ENCODE data around the gene DOHH.

DOHH gene

GRCh38 chr19:3496392-3497273 lies 3.8 kb downstream of the DOHH start:
- H3K4me3 ChIP-seq (ENCODE audit: low read depth, low read length), result no peak overlapping the region
- TF ChIP-seq MAX (IDR thresholded peaks at IDR 0.05; ENCODE audit: low read depth, low read length) (no peak), MYC (IDR thresholded peaks at IDR 0.05; ENCODE audit: low read depth, low read length) (no peak), POLR2A (IDR thresholded peaks at IDR 0.05; ENCODE audit: extremely low read depth, insufficient read length) (no peak)
- TF ChIP-seq, protein P1, sequence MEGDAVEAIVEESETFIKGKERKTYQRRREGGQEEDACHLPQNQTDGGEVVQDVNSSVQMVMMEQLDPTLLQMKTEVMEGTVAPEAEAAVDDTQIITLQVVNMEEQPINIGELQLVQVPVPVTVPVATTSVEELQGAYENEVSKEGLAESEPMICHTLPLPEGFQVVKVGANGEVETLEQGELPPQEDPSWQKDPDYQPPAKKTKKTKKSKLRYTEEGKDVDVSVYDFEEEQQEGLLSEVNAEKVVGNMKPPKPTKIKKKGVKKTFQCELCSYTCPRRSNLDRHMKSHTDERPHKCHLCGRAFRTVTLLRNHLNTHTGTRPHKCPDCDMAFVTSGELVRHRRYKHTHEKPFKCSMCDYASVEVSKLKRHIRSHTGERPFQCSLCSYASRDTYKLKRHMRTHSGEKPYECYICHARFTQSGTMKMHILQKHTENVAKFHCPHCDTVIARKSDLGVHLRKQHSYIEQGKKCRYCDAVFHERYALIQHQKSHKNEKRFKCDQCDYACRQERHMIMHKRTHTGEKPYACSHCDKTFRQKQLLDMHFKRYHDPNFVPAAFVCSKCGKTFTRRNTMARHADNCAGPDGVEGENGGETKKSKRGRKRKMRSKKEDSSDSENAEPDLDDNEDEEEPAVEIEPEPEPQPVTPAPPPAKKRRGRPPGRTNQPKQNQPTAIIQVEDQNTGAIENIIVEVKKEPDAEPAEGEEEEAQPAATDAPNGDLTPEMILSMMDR (IDR thresholded peaks at IDR 0.05; ENCODE audit: low read depth, low read length), result no peak
- DNase-seq (ENCODE audit: low read depth), result no peak

GRCh38 chr19:3494559-3494958 lies 5.9 kb downstream of the DOHH start:
- no peak for DNase-seq (ENCODE audit: low read depth)
- TF ChIP-seq MYC (IDR thresholded peaks at IDR 0.05; ENCODE audit: low read depth, low read length) (no peak), MAX (IDR thresholded peaks at IDR 0.05; ENCODE audit: low read depth, low read length) (no peak)
- TF ChIP-seq, protein P1 (IDR thresholded peaks at IDR 0.05; ENCODE audit: low read depth, low read length), result no peak
- H3K4me3 ChIP-seq (ENCODE audit: low read depth, low read length), result no peak overlapping the region

DNA sequence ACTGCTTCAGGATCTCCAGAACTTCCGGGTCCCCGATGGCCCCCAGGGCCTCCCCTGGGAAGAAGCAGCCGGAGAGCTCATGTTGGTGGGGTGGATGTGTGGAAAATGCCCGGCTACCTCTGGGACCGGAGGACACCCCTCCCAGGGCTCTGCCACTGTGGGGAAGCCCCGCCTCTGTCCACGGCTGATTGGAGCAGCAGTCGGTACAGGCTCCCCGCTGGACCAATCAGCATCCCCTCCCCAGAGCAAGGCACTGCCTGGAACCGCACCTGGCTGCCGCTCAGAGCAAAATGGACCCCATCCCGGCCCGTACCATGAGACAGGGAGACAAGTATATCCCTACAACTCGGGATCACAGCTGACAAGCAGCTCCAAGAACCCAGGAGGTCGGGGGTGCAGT lies 6.4 kb downstream of the DOHH start:
- no peak for DNase-seq (ENCODE audit: low read depth)
- H3K4me3 ChIP-seq (ENCODE audit: low read depth, low read length), result no peak overlapping the region
- TF ChIP-seq MYC (IDR thresholded peaks at IDR 0.05; ENCODE audit: low read depth, low read length), result no peak

- H3K4me3 ChIP-seq (ENCODE audit: low read depth, low read length), result no peak overlapping the region
- TF ChIP-seq, protein P1 (IDR thresholded peaks at IDR 0.05; ENCODE audit: low read depth, low read length), result no peak
- TF ChIP-seq MYC (IDR thresholded peaks at IDR 0.05; ENCODE audit: low read depth, low read length), result no peak
- no peak for TF ChIP-seq MAX (IDR thresholded peaks at IDR 0.05; ENCODE audit: low read depth, low read length)
- TF ChIP-seq POLR2A (IDR thresholded peaks at IDR 0.05; ENCODE audit: extremely low read depth, insufficient read length), result no peak
- no peak for DNase-seq (ENCODE audit: low read depth)
Measured at GRCh38 chr19:3493651-3494050, 6.8 kb downstream of the DOHH start.

GRCh38 chr19:3492919-3493318 lies 7.6 kb downstream of the DOHH start:
- H3K4me3 ChIP-seq (ENCODE audit: low read depth, low read length), result no peak overlapping the region
- TF ChIP-seq MYC (IDR thresholded peaks at IDR 0.05; ENCODE audit: low read depth, low read length) (no peak), POLR2A (IDR thresholded peaks at IDR 0.05; ENCODE audit: extremely low read depth, insufficient read length) (no peak), MAX (IDR thresholded peaks at IDR 0.05; ENCODE audit: low read depth, low read length) (no peak)
- TF ChIP-seq, protein P1 (IDR thresholded peaks at IDR 0.05; ENCODE audit: low read depth, low read length), result no peak
- no peak for DNase-seq (ENCODE audit: low read depth)

DNA sequence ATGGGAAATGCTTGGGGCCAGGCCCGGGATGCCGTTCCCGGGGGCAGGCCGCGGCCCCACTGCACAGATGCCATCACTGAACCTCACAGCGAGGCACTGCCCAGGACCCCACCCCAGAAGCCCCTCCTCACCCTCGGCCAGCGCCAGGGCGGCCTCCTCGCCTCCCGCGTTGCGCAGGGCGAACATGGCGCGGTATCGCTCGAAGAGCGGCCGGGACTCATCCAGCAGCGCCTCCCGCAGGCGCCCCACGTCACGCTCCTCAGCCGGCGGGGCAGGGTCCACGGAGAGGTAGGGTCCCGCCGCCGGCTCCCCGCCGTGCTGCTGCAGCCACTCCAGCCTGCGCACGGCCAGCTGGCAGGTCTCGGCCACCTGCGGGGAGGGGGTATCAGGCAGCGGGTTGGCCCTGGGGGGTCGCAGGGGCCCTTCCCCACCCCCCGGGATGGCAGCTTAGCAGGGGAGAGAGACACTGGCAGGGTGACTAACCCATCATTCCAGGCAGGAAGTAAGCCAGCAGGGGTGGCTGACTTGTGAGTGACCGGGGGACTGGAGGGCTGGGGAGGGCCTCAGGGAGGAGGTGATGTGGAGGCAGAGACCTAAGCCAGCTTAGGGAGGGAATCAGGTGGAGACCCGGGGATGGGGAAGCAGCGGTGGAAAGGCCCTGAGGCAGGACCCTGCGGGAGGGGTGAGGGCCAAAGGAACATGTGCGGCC lies 8.2 kb downstream of the DOHH start:
- no peak overlapping the region for H3K4me3 ChIP-seq (ENCODE audit: low read depth, low read length)
- TF ChIP-seq MYC (IDR thresholded peaks at IDR 0.05; ENCODE audit: low read depth, low read length), result no peak
- no peak for DNase-seq (ENCODE audit: low read depth)
